GM19193 (cell line): ENCODE data around the gene BST1.

ENCODE experiments used
- POLR2A ChIP-seq: IDR thresholded peaks from 4 replicates; pipeline ENCODE4 v1.6.1; 2011; ENCODE audit not compliant: insufficient read depth, insufficient read length; ENCODE audit errors: extremely low read depth

Gene BST1

DNA sequence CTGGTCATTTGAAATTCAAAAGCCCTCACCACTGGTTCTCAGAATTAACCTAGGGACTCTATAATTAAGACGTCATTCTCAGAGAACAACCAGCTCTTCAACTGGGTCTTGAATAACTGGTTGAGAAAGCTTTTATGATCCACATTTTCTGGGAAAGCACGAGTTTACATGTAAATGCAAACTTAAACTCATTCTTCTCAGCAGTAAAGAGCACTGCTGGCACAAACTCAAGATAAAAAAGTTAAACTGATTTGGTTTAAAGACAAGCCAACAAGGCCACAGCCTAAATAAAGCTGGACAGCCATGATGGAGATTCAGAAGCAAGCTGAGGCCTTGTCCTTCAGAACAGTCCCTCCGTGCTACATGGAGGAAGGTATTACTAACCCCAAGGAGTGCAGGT is 13.2 kb downstream of the BST1 start:
- no peak for TF ChIP-seq POLR2A

- no peak for TF ChIP-seq POLR2A
Observed at GRCh38 chr4:15717086-15717485, 14.2 kb downstream of the BST1 start.

GRCh38 chr4:15717657-15718416 is 15.0 kb downstream of the BST1 start:
- TF ChIP-seq POLR2A: no peak

GRCh38 chr4:15718465-15718864 is 15.6 kb downstream of the BST1 start:
- TF ChIP-seq POLR2A: no peak

DNA sequence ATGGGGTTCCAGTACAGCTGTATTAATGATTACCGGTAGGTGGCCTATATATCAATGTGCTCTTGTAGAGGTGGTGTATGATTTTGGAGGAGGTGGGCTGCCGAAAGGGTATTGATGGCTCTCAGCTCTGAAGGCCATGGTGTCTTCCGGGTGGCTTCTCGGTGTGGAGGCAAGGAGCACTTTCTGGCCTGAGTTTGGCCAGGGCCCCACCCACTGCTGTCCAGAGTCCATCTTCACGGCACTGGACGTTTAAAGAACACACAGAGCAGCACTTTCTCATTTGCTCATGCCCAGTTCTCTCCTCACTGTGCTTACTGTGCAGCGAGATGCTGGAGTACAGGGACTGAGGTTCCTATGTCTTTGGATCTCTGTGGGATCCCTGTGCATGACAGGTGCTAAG is 16.1 kb downstream of the BST1 start:
- TF ChIP-seq POLR2A: no peak

DNA sequence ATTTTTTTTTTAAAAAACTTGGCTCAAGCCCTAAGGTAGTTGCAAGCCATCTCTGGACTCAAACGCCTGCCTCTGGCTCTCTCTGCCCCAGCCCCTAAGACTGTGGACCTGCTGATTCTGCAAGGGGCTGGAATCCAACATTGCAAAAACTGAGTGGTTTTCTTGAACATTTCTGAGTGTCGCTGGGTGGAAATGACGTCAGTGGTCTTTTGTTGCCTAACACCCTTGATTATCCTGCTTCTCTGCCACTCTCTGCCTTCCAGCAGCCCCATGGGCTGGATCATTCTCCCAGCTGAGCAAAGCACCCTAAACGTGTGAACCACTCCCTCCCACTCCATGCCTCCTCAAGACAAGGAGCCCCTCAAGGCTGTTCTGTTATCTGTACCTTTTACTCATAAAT is 16.6 kb downstream of the BST1 start:
- TF ChIP-seq POLR2A: no peak

DNA sequence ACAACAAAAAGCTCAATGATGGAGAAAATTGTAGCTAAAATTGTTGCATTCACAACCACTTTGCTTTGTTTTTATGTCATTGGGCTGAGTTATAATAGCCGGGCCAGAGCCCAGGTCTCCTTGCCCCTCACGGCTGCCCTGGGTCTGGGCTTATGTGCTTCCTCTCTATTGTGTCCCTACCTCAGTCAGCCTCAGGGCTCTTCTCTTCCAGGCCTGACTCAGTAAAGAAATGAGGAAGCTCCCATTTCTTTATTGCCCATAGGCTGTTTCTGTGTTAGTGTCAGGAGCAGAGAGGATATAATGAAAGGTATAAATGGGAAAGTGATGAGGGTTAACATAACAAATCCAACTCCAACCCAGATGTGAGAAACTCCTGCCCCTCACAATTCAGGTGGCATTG is 18.0 kb downstream of the BST1 start:
- TF ChIP-seq POLR2A: no peak

DNA sequence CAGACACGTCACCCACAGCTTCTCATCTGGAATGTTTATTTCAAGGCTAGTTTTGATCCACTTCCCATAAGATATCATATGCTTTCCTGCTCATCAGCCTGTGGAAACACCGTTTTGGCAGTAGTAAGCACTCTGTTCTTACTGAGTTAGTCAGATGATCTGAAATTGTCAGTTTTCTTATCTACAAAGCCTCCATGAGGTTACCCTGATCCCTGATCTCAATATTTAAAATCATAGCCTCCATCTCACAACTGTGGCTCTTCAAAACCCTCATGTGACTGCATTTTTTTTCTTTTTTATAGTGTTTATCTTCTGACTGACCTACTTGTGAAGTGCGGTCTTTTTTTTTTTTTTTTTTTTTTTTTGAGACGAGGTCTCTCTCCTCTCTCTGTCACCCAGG is 22.7 kb downstream of the BST1 start:
- no peak for TF ChIP-seq POLR2A

- no peak for TF ChIP-seq POLR2A
Observed at GRCh38 chr4:15729910-15730533, 27.2 kb downstream of the BST1 start.

DNA sequence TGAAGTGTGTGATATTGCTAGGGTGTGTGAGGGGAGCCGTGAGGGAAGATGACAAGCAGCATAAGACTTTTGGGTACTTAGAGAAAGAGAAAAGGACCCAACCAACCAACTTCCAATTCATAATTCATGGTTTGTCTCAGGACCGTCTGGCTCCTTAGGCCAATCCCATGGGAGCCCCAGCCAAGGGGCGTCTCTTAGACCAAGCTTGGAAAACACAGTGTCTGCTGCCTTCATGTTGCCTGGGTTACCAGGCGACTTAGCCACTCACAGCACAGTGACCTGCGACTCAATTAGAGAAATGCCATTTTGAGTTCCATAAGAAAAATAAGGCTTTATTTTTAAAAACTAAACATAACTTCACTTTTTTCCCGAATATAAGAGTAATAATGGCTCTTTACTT is 32.7 kb downstream of the BST1 start:
- no peak for TF ChIP-seq POLR2A

DNA sequence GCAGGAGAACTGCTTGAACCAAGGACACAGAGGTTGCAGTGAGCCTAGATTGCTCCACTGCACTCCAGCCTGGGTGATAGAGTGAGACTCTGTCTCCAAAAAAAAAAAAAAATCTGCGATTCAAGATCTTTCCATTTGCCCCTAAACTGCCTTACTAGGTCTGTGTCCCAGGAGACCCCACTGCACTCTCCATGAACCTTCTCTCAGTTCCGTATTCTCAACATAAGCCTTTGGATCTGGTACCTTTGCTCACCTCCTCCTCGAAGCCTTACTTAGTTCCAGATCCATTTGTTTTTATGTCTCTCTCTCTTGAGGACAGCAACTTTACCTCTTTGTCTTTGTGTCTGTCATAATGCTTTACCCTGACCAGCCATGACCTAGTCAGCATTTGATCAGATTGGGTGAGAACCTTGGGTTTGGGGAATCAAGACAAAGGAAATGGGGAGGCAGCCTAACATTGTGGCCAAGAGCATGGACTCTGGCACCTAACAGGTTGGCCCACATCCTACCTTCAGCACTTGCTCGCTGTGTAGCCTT is 33.7 kb downstream of the BST1 start:
- no peak for TF ChIP-seq POLR2A

GRCh38 chr4:15737255-15737654 is 34.4 kb downstream of the BST1 start:
- no peak for TF ChIP-seq POLR2A

DNA sequence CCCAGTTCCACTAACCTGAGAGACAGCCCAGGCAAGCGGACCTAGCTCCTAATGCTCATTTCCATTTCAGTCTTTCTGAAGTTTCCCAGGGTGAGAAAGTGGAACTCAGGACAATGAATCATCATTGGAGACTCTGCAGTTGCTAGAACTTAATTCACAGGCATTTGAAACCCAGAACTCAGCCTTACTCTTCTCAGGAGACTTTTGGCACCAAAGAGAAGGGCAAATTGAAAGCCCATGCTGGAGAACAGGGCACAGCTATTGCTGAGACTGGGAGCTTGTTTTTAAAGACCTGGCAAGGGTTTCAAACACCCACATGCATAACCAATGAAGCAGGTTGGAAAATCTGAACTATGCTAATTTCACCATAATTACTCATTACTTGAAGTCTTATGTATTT is 36.0 kb downstream of the BST1 start:
- no peak for TF ChIP-seq POLR2A

GRCh38 chr4:15740764-15741404 is 38.0 kb downstream of the BST1 start:
- TF ChIP-seq POLR2A: no peak

- no peak for TF ChIP-seq POLR2A
Observed at GRCh38 chr4:15742083-15742582, 39.3 kb downstream of the BST1 start.

GRCh38 chr4:15742637-15743036 is 39.8 kb downstream of the BST1 start:
- TF ChIP-seq POLR2A: no peak

DNA sequence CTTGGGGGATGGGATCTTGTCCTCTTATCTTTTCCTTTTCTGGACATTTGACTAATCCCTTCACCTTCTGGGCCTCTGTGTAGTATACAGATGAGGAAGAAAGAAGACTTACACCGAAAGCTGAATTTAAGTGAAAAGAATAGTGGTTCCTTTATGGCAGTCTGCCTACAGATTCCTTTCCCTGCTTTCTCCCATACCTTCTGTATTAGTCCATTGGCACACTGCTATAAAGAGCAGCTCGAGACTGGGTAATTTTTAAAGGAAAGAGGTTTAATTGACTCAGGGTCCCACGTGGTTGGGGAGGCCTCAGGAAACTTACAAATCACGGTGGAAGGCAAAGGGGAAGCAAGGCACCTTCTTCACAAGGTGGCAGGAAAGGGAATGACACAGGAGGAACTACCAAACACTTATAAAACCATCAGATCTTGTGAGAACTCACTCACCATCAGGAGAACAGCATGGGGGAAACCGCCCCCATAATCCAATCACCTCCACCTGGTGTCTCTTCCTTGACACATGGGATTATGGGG is 41.2 kb downstream of the BST1 start:
- no peak for TF ChIP-seq POLR2A
